GM23338 (cell line): Measurements from ENCODE around the gene SOHLH2. TPM values are rescaled to one million over a fixed set of nuclear protein-coding genes. Genes with fewer than 3 reads are reported as not detected.

Source experiments
- ATAC-seq: fragments of 200-7000 bp; cut with Tn5 transposase; 3 replicates; pipeline ENCODE4 v1.9.1; 2020
- DNase-seq: peaks from one replicate; pipeline ENCODE4 v3.0.0-alpha.2; 2015; ENCODE audit warnings: low spot score
- H2AFZ ChIP-seq: fragments of 200-600 bp; sonication (generic); 2 replicates; pipeline ENCODE4 v1.8.0; 2016; ENCODE audit warnings: antibody characterized with exemption, mild to moderate bottlenecking, moderate library complexity
- H3F3A ChIP-seq: fragments of 200-600 bp; sonication (generic); replicated peaks from 2 replicates; pipeline ENCODE4 v1.8.0; 2017; ENCODE audit warnings: antibody characterized with exemption, mixed run types, low read depth
- H3K27ac ChIP-seq: fragments of 200-600 bp; sonication (generic); 2 replicates; pipeline ENCODE4 v1.6.1; 2016; ENCODE audit warnings: low read depth
- H3K27me3 ChIP-seq: fragments of 200-600 bp; sonication (generic); 2 replicates; pipeline ENCODE4 v1.8.0; 2016; ENCODE audit warnings: mild to moderate bottlenecking, mixed run types, moderate library complexity; ENCODE audit not compliant: insufficient read depth
- H3K36me3 ChIP-seq: fragments of 200-600 bp; sonication (generic); 2 replicates; pipeline ENCODE4 v1.8.0; 2016; ENCODE audit warnings: mild to moderate bottlenecking; ENCODE audit not compliant: insufficient read depth
- H3K4me1 ChIP-seq: fragments of 200-600 bp; sonication (generic); 2 replicates; pipeline ENCODE4 v1.8.0; 2016; ENCODE audit warnings: mild to moderate bottlenecking, moderate library complexity; ENCODE audit not compliant: insufficient read depth
- H3K4me2 ChIP-seq: fragments of 200-600 bp; sonication (generic); 2 replicates; pipeline ENCODE4 v1.7.1; 2017; ENCODE audit warnings: mixed run types
- H3K4me3 ChIP-seq: fragments of 200-600 bp; sonication (generic); 2 replicates; pipeline ENCODE4 v1.6.1; 2016; ENCODE audit warnings: mixed run types
- H3K79me2 ChIP-seq: fragments of 200-600 bp; sonication (generic); replicated peaks from 2 replicates; pipeline ENCODE4 v1.8.0; 2017; ENCODE audit warnings: mild to moderate bottlenecking; ENCODE audit not compliant: insufficient read depth
- H3K9me2 ChIP-seq: fragments of 200-600 bp; sonication (generic); 2 replicates; pipeline ENCODE4 v1.8.0; 2017; ENCODE audit not compliant: insufficient read depth
- H4K20me1 ChIP-seq: fragments of 200-600 bp; sonication (generic); replicated peaks from 2 replicates; pipeline ENCODE4 v1.8.0; 2017; ENCODE audit warnings: mild to moderate bottlenecking; ENCODE audit not compliant: insufficient read depth
- H3K27ac Mint-ChIP-seq: 2 replicates; pipeline ENCODE4 v1.8.0; 2020; ENCODE audit warnings: inconsistent platforms, mild to moderate bottlenecking, moderate library complexity, mixed read lengths
- H3K27me3 Mint-ChIP-seq: 3 replicates; pipeline ENCODE4 v1.8.0; 2022; ENCODE audit warnings: low read depth, mild to moderate bottlenecking, moderate library complexity, mixed read lengths, inconsistent platforms; ENCODE audit not compliant: insufficient read depth, poor library complexity
- H3K36me3 Mint-ChIP-seq: 3 replicates; pipeline ENCODE4 v1.8.0; 2021; ENCODE audit warnings: low read depth, mild to moderate bottlenecking, inconsistent platforms, moderate library complexity, mixed read lengths
- H3K4me1 Mint-ChIP-seq: 3 replicates; pipeline ENCODE4 v1.8.0; 2020; ENCODE audit warnings: mild to moderate bottlenecking, inconsistent platforms, mixed read lengths
- H3K4me3 Mint-ChIP-seq: 3 replicates; pipeline ENCODE4 v1.8.0; 2021; ENCODE audit warnings: moderate library complexity, mild to moderate bottlenecking, inconsistent platforms, mixed read lengths
- H3K9me3 Mint-ChIP-seq: 3 replicates; pipeline ENCODE4 v1.8.0; 2020; ENCODE audit warnings: moderate library complexity, mild to moderate bottlenecking, inconsistent platforms, mixed read lengths
- CREB1 ChIP-seq: fragments of 250-450 bp; sonication (Bioruptor Pico); IDR thresholded peaks from 2 replicates; pipeline ENCODE4 v1.5.0; 2020; ENCODE audit warnings: low read depth, mild to moderate bottlenecking, moderate library complexity
- EZH2 ChIP-seq: fragments of 200-600 bp; sonication (generic); IDR thresholded peaks from one replicate; pipeline ENCODE4 v1.8.0; 2017; ENCODE audit warnings: antibody characterized with exemption, mild to moderate bottlenecking, low read depth; ENCODE audit not compliant: unreplicated experiment
- EZH2phosphoT487 ChIP-seq: fragments of 200-600 bp; sonication (generic); IDR thresholded peaks from one replicate; pipeline ENCODE4 v1.8.1; 2018; ENCODE audit warnings: antibody characterized with exemption; ENCODE audit not compliant: unreplicated experiment
- JUNB ChIP-seq: IDR thresholded peaks from one replicate; pipeline ENCODE4 v1.6.1; 2016; ENCODE audit warnings: antibody characterized with exemption; ENCODE audit not compliant: unreplicated experiment
- NANOG ChIP-seq: IDR thresholded peaks from 2 replicates; pipeline ENCODE4 v1.6.1; 2016; ENCODE audit warnings: antibody characterized with exemption, borderline replicate concordance
- POLR2AphosphoS5 ChIP-seq: IDR thresholded peaks from 2 replicates; pipeline ENCODE4 v1.6.1; 2016; ENCODE audit warnings: antibody characterized with exemption, low read depth
- STAT1 ChIP-seq: IDR thresholded peaks from one replicate; pipeline ENCODE4 v1.6.1; 2016; ENCODE audit warnings: antibody characterized with exemption; ENCODE audit not compliant: unreplicated experiment
- ZNF114 ChIP-seq: fragments of 250-450 bp; sonication (Bioruptor Pico); IDR thresholded peaks from 2 replicates; pipeline ENCODE4 v1.5.0; 2020; ENCODE audit warnings: mild to moderate bottlenecking, moderate library complexity
- ZNF331 ChIP-seq: fragments of 250-450 bp; sonication (Bioruptor Pico); IDR thresholded peaks from 2 replicates; pipeline ENCODE4 v1.5.0; 2020; ENCODE audit warnings: low read depth, mild to moderate bottlenecking, moderate library complexity
- polyA plus RNA-seq: library from polyadenylated mRNA; unstranded; fragments of >200 nt; fragmentation: Nextera tagmentation; extraction: Ambion mirVana; gene quantifications from 2 replicates; pipeline ENCODE4 v1.2.1, GENCODE V29; 2016
- total RNA-seq: library from RNA; depleted of rRNA; stranded (reverse); fragments of >200 nt; shearing (Covaris generic); gene quantifications from 2 replicates; pipeline ENCODE4 v1.2.3, GENCODE V29; 2014
- TF ChIP-seq, protein P1 (sequence below): IDR thresholded peaks from one replicate; pipeline ENCODE4 v1.6.1; 2018; ENCODE audit warnings: antibody characterized with exemption; ENCODE audit not compliant: unreplicated experiment
- TF ChIP-seq, protein P2 (sequence below), 2 experiments: fragments of 200-600 bp in 1 of 2; sonication (generic) in 1 of 2; conservative IDR thresholded peaks; 2 replicates each; pipeline versions ENCODE4 v1.5.1 to v1.6.1; 2016 to 2017; ENCODE audit warnings: antibody characterized with exemption in 2 of 2, low read depth in 2 of 2, mild to moderate bottlenecking in 2 of 2, moderate library complexity in 1 of 2
- TF ChIP-seq, protein P3 (sequence below): IDR thresholded peaks from 2 replicates; pipeline ENCODE4 v1.6.1; 2016; ENCODE audit warnings: antibody characterized with exemption
- TF ChIP-seq, protein P4 (sequence below): fragments of 250-450 bp; sonication (Bioruptor Pico); IDR thresholded peaks from 2 replicates; pipeline ENCODE4 v1.5.0; 2020; ENCODE audit warnings: mild to moderate bottlenecking, moderate library complexity

SOHLH2 gene
- total and polyA plus RNA-seq, 2 experiments from 2014 or later = 1.8 to 2.8 TPM

DNA sequence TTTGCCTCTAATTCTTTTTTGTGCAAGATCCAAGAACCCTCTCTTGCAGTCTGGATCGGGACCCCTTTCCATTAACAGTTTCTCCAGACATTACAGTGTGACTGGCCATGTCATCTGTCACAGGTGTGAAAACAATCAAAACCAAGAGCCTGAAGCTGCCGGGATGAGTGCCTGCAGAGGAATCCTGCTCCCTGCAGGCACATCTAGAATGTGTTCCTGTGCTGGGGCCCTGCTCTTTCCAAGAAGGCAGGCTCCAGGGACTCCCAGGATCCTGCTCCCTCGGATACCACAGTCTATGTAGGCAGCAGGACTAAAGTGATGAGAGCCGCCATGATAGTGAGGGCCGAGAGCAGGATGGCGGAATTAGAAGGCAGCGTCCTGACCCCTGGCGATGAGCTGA lies 44.5 kb upstream of the SOHLH2 start:
- peaks cover 6% of the 10 kb centered on the region for H3K27me3 Mint-ChIP-seq
- no peak overlapping the region for H3K27ac Mint-ChIP-seq
- peaks cover 10% of the 10 kb centered on the region for H3K4me1 Mint-ChIP-seq
- no peak overlapping the region for H3K4me3 ChIP-seq
- no peaks in the 10 kb centered on the region for H3F3A ChIP-seq
- TF ChIP-seq CREB1 (CRISPR knock-in tag) (no peak), EZH2phosphoT487 (no peak), JUNB (no peak), EZH2 (no peak), STAT1 (no peak), ZNF331 (CRISPR knock-in tag) (no peak), POLR2AphosphoS5 (no peak), NANOG (no peak), ZNF114 (no peak)
- TF ChIP-seq, protein P1, sequence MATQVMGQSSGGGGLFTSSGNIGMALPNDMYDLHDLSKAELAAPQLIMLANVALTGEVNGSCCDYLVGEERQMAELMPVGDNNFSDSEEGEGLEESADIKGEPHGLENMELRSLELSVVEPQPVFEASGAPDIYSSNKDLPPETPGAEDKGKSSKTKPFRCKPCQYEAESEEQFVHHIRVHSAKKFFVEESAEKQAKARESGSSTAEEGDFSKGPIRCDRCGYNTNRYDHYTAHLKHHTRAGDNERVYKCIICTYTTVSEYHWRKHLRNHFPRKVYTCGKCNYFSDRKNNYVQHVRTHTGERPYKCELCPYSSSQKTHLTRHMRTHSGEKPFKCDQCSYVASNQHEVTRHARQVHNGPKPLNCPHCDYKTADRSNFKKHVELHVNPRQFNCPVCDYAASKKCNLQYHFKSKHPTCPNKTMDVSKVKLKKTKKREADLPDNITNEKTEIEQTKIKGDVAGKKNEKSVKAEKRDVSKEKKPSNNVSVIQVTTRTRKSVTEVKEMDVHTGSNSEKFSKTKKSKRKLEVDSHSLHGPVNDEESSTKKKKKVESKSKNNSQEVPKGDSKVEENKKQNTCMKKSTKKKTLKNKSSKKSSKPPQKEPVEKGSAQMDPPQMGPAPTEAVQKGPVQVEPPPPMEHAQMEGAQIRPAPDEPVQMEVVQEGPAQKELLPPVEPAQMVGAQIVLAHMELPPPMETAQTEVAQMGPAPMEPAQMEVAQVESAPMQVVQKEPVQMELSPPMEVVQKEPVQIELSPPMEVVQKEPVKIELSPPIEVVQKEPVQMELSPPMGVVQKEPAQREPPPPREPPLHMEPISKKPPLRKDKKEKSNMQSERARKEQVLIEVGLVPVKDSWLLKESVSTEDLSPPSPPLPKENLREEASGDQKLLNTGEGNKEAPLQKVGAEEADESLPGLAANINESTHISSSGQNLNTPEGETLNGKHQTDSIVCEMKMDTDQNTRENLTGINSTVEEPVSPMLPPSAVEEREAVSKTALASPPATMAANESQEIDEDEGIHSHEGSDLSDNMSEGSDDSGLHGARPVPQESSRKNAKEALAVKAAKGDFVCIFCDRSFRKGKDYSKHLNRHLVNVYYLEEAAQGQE = no peak
- TF ChIP-seq, protein P2, sequence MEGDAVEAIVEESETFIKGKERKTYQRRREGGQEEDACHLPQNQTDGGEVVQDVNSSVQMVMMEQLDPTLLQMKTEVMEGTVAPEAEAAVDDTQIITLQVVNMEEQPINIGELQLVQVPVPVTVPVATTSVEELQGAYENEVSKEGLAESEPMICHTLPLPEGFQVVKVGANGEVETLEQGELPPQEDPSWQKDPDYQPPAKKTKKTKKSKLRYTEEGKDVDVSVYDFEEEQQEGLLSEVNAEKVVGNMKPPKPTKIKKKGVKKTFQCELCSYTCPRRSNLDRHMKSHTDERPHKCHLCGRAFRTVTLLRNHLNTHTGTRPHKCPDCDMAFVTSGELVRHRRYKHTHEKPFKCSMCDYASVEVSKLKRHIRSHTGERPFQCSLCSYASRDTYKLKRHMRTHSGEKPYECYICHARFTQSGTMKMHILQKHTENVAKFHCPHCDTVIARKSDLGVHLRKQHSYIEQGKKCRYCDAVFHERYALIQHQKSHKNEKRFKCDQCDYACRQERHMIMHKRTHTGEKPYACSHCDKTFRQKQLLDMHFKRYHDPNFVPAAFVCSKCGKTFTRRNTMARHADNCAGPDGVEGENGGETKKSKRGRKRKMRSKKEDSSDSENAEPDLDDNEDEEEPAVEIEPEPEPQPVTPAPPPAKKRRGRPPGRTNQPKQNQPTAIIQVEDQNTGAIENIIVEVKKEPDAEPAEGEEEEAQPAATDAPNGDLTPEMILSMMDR (conservative IDR thresholded peaks at IDR 0.05; ENCODE audit: low read depth in 2 of 2) = no peak
- TF ChIP-seq, protein P3, sequence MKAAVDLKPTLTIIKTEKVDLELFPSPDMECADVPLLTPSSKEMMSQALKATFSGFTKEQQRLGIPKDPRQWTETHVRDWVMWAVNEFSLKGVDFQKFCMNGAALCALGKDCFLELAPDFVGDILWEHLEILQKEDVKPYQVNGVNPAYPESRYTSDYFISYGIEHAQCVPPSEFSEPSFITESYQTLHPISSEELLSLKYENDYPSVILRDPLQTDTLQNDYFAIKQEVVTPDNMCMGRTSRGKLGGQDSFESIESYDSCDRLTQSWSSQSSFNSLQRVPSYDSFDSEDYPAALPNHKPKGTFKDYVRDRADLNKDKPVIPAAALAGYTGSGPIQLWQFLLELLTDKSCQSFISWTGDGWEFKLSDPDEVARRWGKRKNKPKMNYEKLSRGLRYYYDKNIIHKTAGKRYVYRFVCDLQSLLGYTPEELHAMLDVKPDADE = no peak
- TF ChIP-seq, protein P4, sequence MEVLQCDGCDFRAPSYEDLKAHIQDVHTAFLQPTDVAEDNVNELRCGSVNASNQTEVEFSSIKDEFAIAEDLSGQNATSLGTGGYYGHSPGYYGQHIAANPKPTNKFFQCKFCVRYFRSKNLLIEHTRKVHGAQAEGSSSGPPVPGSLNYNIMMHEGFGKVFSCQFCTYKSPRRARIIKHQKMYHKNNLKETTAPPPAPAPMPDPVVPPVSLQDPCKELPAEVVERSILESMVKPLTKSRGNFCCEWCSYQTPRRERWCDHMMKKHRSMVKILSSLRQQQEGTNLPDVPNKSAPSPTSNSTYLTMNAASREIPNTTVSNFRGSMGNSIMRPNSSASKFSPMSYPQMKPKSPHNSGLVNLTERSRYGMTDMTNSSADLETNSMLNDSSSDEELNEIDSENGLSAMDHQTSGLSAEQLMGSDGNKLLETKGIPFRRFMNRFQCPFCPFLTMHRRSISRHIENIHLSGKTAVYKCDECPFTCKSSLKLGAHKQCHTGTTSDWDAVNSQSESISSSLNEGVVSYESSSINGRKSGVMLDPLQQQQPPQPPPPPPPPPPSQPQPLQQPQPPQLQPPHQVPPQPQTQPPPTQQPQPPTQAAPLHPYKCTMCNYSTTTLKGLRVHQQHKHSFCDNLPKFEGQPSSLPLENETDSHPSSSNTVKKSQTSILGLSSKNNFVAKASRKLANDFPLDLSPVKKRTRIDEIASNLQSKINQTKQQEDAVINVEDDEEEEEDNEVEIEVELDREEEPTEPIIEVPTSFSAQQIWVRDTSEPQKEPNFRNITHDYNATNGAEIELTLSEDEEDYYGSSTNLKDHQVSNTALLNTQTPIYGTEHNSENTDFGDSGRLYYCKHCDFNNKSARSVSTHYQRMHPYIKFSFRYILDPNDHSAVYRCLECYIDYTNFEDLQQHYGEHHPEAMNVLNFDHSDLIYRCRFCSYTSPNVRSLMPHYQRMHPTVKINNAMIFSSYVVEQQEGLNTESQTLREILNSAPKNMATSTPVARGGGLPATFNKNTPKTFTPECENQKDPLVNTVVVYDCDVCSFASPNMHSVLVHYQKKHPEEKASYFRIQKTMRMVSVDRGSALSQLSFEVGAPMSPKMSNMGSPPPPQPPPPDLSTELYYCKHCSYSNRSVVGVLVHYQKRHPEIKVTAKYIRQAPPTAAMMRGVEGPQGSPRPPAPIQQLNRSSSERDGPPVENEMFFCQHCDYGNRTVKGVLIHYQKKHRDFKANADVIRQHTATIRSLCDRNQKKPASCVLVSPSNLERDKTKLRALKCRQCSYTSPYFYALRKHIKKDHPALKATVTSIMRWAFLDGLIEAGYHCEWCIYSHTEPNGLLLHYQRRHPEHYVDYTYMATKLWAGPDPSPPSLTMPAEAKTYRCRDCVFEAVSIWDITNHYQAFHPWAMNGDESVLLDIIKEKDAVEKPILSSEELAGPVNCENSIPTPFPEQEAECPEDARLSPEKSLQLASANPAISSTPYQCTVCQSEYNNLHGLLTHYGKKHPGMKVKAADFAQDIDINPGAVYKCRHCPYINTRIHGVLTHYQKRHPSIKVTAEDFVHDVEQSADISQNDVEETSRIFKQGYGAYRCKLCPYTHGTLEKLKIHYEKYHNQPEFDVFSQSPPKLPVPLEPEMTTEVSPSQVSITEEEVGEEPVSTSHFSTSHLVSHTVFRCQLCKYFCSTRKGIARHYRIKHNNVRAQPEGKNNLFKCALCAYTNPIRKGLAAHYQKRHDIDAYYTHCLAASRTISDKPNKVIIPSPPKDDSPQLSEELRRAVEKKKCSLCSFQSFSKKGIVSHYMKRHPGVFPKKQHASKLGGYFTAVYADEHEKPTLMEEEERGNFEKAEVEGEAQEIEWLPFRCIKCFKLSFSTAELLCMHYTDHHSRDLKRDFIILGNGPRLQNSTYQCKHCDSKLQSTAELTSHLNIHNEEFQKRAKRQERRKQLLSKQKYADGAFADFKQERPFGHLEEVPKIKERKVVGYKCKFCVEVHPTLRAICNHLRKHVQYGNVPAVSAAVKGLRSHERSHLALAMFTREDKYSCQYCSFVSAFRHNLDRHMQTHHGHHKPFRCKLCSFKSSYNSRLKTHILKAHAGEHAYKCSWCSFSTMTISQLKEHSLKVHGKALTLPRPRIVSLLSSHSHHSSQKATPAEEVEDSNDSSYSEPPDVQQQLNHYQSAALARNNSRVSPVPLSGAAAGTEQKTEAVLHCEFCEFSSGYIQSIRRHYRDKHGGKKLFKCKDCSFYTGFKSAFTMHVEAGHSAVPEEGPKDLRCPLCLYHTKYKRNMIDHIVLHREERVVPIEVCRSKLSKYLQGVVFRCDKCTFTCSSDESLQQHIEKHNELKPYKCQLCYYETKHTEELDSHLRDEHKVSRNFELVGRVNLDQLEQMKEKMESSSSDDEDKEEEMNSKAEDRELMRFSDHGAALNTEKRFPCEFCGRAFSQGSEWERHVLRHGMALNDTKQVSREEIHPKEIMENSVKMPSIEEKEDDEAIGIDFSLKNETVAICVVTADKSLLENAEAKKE (CRISPR knock-in tag) = no peak
- no peaks in the 10 kb centered on the region for H3K4me1 ChIP-seq
- peaks cover 15% of the 10 kb centered on the region for H3K9me2 ChIP-seq
- peaks cover 6% of the 10 kb centered on the region; the same call in 1 of the 3 replicates for H3K36me3 Mint-ChIP-seq
- H3K9me3 Mint-ChIP-seq = no peaks in the 10 kb centered on the region
- H3K4me3 Mint-ChIP-seq = no peak overlapping the region
- no peak overlapping the region for H3K4me2 ChIP-seq
- DNase-seq (peak; percentile 6), ATAC-seq (peak; percentile 56; the same call in 1 of the 3 replicates)
- no peak overlapping the region for H2AFZ ChIP-seq
- no peaks in the 10 kb centered on the region for H3K79me2 ChIP-seq
- H3K27me3 ChIP-seq = no peaks in the 10 kb centered on the region
- no peaks in the 10 kb centered on the region for H3K36me3 ChIP-seq
- no peaks in the 10 kb centered on the region for H4K20me1 ChIP-seq
- H3K27ac ChIP-seq = no peak overlapping the region
